AG04449 (cell line): ENCODE measurements around the gene MPP2.
"Not testable (repeated sequence)": the region's sequence is repeated elsewhere in the genome, so short reads cannot be mapped to it uniquely, and the experiment has no call there.

ENCODE experiments used
- CTCF ChIA-PET: fragments of 350-600 bp; formaldehyde crosslinking; extraction: SDS; loops from one replicate; lab custom pipeline; 2021; ENCODE audit warnings: antibody characterized with exemption; lab: Yijun Ruan, JAX
- POLR2A ChIA-PET: fragments of 400-600, 350-600 bp; formaldehyde crosslinking; extraction: SDS; loops from one replicate; lab custom pipeline; 2020; ENCODE audit warnings: antibody characterized with exemption, inconsistent platforms; lab: Yijun Ruan, JAX
- DNase-seq: peaks from one replicate; pipeline ENCODE4 v3.0.0-alpha.2; 2010; ENCODE audit warnings: low read depth, low spot score
- H3K4me3 ChIP-seq: 2 replicates; pipeline ENCODE4 v1.5.1; 2011; ENCODE audit warnings: low read depth, mild to moderate bottlenecking, control low read depth, low read length
- CTCF ChIP-seq: IDR thresholded peaks from one replicate; pipeline ENCODE4 v1.5.1; 2011; ENCODE audit warnings: mild to moderate bottlenecking, moderate library complexity, low read length, control low read depth, inconsistent platforms; ENCODE audit not compliant: insufficient read depth; ENCODE audit errors: missing control alignments

Gene MPP2

GRCh38 chr17:43935204-43935925 is 28.0 kb upstream of the MPP2 start:
- CTCF ChIA-PET, result interaction anchor here (1.4 to 16.0 kb wide), 3 partner anchors 9 to 64 kb away, joined by 3 to 320 read pairs (median 45); partner anchors contain the start of genes MPP2, NAGS and PPY
- POLR2A ChIA-PET, result no interaction called here
- TF ChIP-seq CTCF, result no peak
- no peak for DNase-seq
- H3K4me3 ChIP-seq, result no peak overlapping the region

GRCh38 chr17:43932923-43933322 is 25.6 kb upstream of the MPP2 start:
- POLR2A ChIA-PET, result no interaction called here
- TF ChIP-seq CTCF, result no peak
- DNase-seq, result no peak

GRCh38 chr17:43932357-43932756 is 25.0 kb upstream of the MPP2 start:
- H3K4me3 ChIP-seq, result no peak overlapping the region
- TF ChIP-seq CTCF, result no peak
- DNase-seq, result no peak
- CTCF ChIA-PET, result interaction anchor here (1.1 to 5.4 kb wide), 4 partner anchors 12 to 54 kb away, joined by 3 to 45 read pairs (median 4); partner anchors contain the start of gene PPY
- POLR2A ChIA-PET, result no interaction called here

More at GRCh38 chr17:43932923-43933322, 25.6 kb upstream of the MPP2 start:
- no peak overlapping the region for H3K4me3 ChIP-seq
- CTCF ChIA-PET, result interaction anchor here (0.8 to 5.4 kb wide), 6 partner anchors 8 to 55 kb away, joined by 3 to 45 read pairs (median 3); partner anchors contain the start of gene PPY

GRCh38 chr17:43931062-43931571 is 23.8 kb upstream of the MPP2 start:
- DNase-seq, result no peak
- no peak for TF ChIP-seq CTCF
- H3K4me3 ChIP-seq, result no peak overlapping the region
- ChIA-PET CTCF (interaction anchor here (1.3 to 5.4 kb wide), 4 partner anchors 13 to 22 kb away, joined by 3 to 45 read pairs (median 12); partner anchors contain the start of gene PPY), POLR2A (no interaction called here)

- no peak overlapping the region for H3K4me3 ChIP-seq
- TF ChIP-seq CTCF, result no peak
- ChIA-PET POLR2A (no interaction called here), CTCF (interaction anchor here (0.6 to 1.5 kb wide), 6 partner anchors 11 to 112 kb away, joined by 3 to 8 read pairs (median 3); no protein-coding TSS in a partner anchor)
- DNase-seq, result no peak
Measured at GRCh38 chr17:43928609-43929008, 21.3 kb upstream of the MPP2 start.

- DNase-seq, POLR2A ChIA-PET, H3K4me3 ChIP-seq: not testable (repeated sequence)
- CTCF ChIA-PET, result interaction anchor here (0.7 to 1.5 kb wide), 4 partner anchors 10 to 113 kb away, joined by 3 to 8 read pairs (median 4); no protein-coding TSS in a partner anchor
Measured at GRCh38 chr17:43927929-43928328, 20.6 kb upstream of the MPP2 start.
